GM12801 (cell line): ENCODE data around the gene PDSS2.

Experiments used
- TF ChIP-seq, protein P1 (sequence below): IDR thresholded peaks from one replicate; pipeline ENCODE4 v1.5.1; 2011; ENCODE audit warnings: control low read depth; ENCODE audit not compliant: insufficient read length; ENCODE audit errors: extremely low read depth

Gene PDSS2

GRCh38 chr6:107266563-107266962, 192.8 kb downstream of the PDSS2 start:
- TF ChIP-seq, protein P1, sequence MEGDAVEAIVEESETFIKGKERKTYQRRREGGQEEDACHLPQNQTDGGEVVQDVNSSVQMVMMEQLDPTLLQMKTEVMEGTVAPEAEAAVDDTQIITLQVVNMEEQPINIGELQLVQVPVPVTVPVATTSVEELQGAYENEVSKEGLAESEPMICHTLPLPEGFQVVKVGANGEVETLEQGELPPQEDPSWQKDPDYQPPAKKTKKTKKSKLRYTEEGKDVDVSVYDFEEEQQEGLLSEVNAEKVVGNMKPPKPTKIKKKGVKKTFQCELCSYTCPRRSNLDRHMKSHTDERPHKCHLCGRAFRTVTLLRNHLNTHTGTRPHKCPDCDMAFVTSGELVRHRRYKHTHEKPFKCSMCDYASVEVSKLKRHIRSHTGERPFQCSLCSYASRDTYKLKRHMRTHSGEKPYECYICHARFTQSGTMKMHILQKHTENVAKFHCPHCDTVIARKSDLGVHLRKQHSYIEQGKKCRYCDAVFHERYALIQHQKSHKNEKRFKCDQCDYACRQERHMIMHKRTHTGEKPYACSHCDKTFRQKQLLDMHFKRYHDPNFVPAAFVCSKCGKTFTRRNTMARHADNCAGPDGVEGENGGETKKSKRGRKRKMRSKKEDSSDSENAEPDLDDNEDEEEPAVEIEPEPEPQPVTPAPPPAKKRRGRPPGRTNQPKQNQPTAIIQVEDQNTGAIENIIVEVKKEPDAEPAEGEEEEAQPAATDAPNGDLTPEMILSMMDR: no peak

GRCh38 chr6:107264357-107264840, 195.0 kb downstream of the PDSS2 start:
- TF ChIP-seq, protein P1: no peak

DNA sequence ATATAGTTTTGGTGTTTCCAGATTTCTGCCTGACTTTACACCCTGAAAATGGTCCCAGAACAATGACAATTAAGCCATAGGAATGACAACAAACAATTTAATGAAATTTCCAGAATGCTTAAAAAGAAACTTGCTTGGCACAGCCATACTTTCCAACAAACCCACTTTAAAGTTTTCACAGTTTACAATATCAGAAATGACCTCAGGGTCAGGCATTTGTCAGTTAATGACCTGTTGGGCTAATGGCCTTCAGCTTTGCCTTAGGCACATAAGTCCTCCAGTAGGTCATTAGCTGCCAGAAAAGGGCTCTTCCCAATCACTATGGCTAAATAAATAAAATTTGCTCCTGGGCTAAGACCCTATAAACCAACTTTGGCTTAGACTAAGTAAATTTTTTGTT, 199.4 kb downstream of the PDSS2 start:
- TF ChIP-seq, protein P1: no peak

DNA sequence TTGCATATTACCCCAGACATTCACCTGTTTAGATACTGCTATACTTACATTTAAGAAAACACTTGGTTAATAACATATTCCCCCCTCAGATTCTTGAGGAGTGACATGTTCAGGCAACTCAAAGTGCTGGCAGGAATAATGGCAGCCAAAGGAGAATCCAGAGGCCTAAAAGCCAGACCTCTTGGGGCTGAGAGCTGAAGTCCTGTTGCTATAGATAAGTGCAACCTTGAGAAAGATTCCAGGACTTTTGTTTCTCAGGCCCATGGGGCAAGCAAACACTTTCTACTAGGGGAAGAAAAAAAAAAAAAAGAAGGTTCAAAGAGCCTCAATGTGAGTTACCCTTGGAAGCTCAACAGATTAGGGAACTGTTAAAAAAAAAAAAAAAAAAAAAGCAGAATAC, 211.2 kb downstream of the PDSS2 start:
- TF ChIP-seq, protein P1: no peak

GRCh38 chr6:107246972-107247615, 212.3 kb downstream of the PDSS2 start:
- TF ChIP-seq, protein P1: no peak

- TF ChIP-seq, protein P1: no peak
Observed at GRCh38 chr6:107246249-107246971, 213.0 kb downstream of the PDSS2 start.

DNA sequence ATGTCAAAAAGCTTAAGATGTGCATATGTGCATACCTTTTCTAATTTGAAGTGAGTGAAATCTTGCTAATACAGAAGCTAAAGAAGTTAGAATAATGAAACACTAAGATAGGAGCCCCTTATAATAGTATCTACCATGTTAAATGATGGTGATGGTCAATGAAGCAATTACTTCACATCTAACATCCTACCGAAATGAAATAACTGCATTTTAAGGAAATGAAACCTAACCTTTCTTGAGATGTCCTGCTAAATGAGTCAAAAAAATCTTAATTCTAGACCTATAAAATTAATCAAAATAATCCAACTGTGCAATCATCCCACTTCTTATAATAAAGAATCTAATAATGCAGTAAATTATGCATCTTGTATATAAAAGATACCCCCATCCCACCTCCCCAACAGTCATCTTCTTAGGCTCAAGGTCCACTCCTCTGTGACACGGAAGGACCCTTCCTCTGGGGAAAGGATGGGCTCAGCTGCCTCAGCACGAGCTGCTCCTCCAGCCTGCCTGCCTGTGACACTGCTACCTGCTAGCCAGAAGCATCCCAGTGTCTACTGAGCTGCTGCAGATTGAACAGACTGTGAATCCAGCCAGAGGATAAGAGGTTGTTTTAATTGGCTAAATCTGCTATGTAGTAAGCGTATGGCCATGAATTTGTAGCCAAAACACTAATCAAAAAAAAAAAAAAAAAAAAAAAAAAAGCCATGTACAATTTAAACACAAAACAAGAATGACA, 214.5 kb downstream of the PDSS2 start:
- TF ChIP-seq, protein P1: no peak
